T-cell (primary cell): Measurements from ENCODE around the gene CDC42BPB. TPM values are rescaled to one million over a fixed set of nuclear protein-coding genes. Genes with fewer than 3 reads are reported as not detected.

ENCODE experiments used
- ATAC-seq, 4 experiments: fragments of 200-7000 bp in 3 of 4; fragments of 150-1000 bp in 1 of 4; cut with Tn5 transposase; replicated peaks in 1 of 4; 1 replicate in 3 of 4; 2 replicates in 1 of 4; pipeline ENCODE4 v1.10.0; 2021; ENCODE audit warnings: moderate library complexity in 3 of 4, mild to moderate bottlenecking in 2 of 4, moderate number of reproducible peaks in 1 of 4
- CTCF ChIA-PET, 2 donors: fragments of 300-600 bp; sonication (Branson Sonifier 250); formaldehyde crosslinking; loops; one replicate each; lab custom pipeline; 2022; ENCODE audit warnings: antibody characterized with exemption in 2 of 2; lab: Charles Lee
- POLR2A ChIA-PET, 2 donors: fragments of 300-600 bp; sonication (Branson Sonifier 250); formaldehyde crosslinking; loops; one replicate each; lab custom pipeline; 2022; ENCODE audit warnings: antibody characterized with exemption in 2 of 2; lab: Charles Lee
- DNase-seq, 35 experiments: peaks; one replicate each; pipeline versions ENCODE4 v3.0.0 to v3.0.0-alpha.2; 2013 to 2023
- H3K27ac ChIP-seq: one replicate; pipeline ENCODE4 v1.5.1; 2013; ENCODE audit warnings: low read length
- H3K27me3 ChIP-seq, 2 experiments: replicated peaks in 1 of 2; 1 replicate in 1 of 2; 2 replicates in 1 of 2; pipeline versions ENCODE4 v1.6.1 to v1.7.0; 2013; ENCODE audit warnings: low read length in 1 of 2, mixed read lengths in 1 of 2; ENCODE audit not compliant: control insufficient read depth in 2 of 2, insufficient read depth in 2 of 2; ENCODE audit errors: extremely low read depth in 1 of 2
- H3K36me3 ChIP-seq, 2 donors: 1 replicate in 1 of 2; 2 replicates in 1 of 2; pipeline versions ENCODE4 v1.6.1 to v1.7.0; 2013; ENCODE audit warnings: low read length in 1 of 2; ENCODE audit not compliant: control insufficient read depth in 2 of 2, insufficient read depth in 1 of 2; ENCODE audit errors: extremely low read depth in 1 of 2
- H3K4me1 ChIP-seq, 2 experiments: 1 replicate in 1 of 2; 2 replicates in 1 of 2; pipeline versions ENCODE4 v1.6.1 to v1.7.0; 2013; ENCODE audit warnings: low read length in 2 of 2, mixed read lengths in 1 of 2; ENCODE audit not compliant: insufficient read depth in 2 of 2, control insufficient read depth in 1 of 2; ENCODE audit errors: extremely low read depth in 1 of 2
- H3K4me3 ChIP-seq, 2 donors: 1 replicate in 1 of 2; 2 replicates in 1 of 2; pipeline versions ENCODE4 v1.5.1 to v1.7.0; 2013; ENCODE audit warnings: mild to moderate bottlenecking in 2 of 2, low read length in 1 of 2, moderate library complexity in 1 of 2; ENCODE audit not compliant: control insufficient read depth in 1 of 2; ENCODE audit errors: extremely low read depth in 1 of 2
- H3K9me3 ChIP-seq: 2 replicates; pipeline ENCODE4 v1.7.0; 2013
- H3K27ac Mint-ChIP-seq, 2 donors: one replicate each; pipeline ENCODE4 v1.8.0; 2020 to 2021; ENCODE audit warnings: mild to moderate bottlenecking in 2 of 2, mixed read lengths in 2 of 2
- H3K27me3 Mint-ChIP-seq, 2 donors: one replicate each; pipeline ENCODE4 v1.8.0; 2021 to 2022; ENCODE audit warnings: mixed read lengths in 2 of 2
- H3K36me3 Mint-ChIP-seq: one replicate; pipeline ENCODE4 v1.8.0; 2021; ENCODE audit warnings: mixed read lengths
- H3K4me1 Mint-ChIP-seq, 3 donors: one replicate each; pipeline ENCODE4 v1.8.0; 2020 to 2022; ENCODE audit warnings: mixed read lengths in 3 of 3, mild to moderate bottlenecking in 1 of 3
- H3K4me3 Mint-ChIP-seq, 3 donors: one replicate each; pipeline ENCODE4 v1.8.0; 2020 to 2022; ENCODE audit warnings: mild to moderate bottlenecking in 3 of 3, mixed read lengths in 3 of 3, moderate library complexity in 3 of 3
- H3K9me3 Mint-ChIP-seq, 3 donors: one replicate each; pipeline ENCODE4 v1.8.0; 2020 to 2022; ENCODE audit warnings: mixed read lengths in 3 of 3
- WGBS: methylation state at CpG from one replicate; pipeline ENCODE4 v1.1.5; 2013; ENCODE audit warnings: missing lambda C conversion rate; ENCODE audit not compliant: insufficient coverage; 5-methylcytosine and 5-hydroxymethylcytosine counted together
- total RNA-seq, 35 experiments: library from RNA in 6 of 35; stranded (reverse) in 6 of 35; fragments of 120-200 nt in 1 of 35; gene quantifications; one replicate each; pipeline versions ENCODE4 v1.2.1 to v1.2.4 and lab custom pipeline; 2013 to 2026

Gene CDC42BPB
- total RNA-seq, 5 donors from 2014 or later (not counting 1 experiment from before 2014, with no cell fraction given) = 5.3 to 17.5 (median 11.2) TPM

- Histone ChIP-seq H3K4me1 (peaks cover 0 to 11% of the 10 kb centered on the region in 2 experiments), H3K36me3 (peaks cover 5 to 8% of the 10 kb centered on the region in 2 donors), H3K4me3 (no peak overlapping the region), H3K27me3 (no peaks in the 10 kb centered on the region), H3K27ac (no peak overlapping the region), H3K9me3 (no peaks in the 10 kb centered on the region)
- ChIA-PET POLR2A (no interaction called here), CTCF (no interaction called here)
- peaks cover 6% of the 10 kb centered on the region for H3K36me3 Mint-ChIP-seq
- H3K9me3 Mint-ChIP-seq = no peaks in the 10 kb centered on the region
- no peak overlapping the region for H3K4me3 Mint-ChIP-seq
- 93% methylated on average over 5 of the region's 19 CpGs for whole genome bisulfite sequencing
- peak overlapping the region; percentile 21 to 52 for H3K27ac Mint-ChIP-seq
- no peaks in the 10 kb centered on the region for H3K27me3 Mint-ChIP-seq
- ATAC-seq (no peak), DNase-seq (no peak)
- peaks cover 0 to 5% (median 0%) of the 10 kb centered on the region in 3 donors for H3K4me1 Mint-ChIP-seq
Observed at GRCh38 chr14:102915292-102916110, 141.8 kb downstream of the CDC42BPB start.

GRCh38 chr14:102914474-102915291 is 142.7 kb downstream of the CDC42BPB start:
- no peaks in the 10 kb centered on the region for H3K9me3 Mint-ChIP-seq
- Histone ChIP-seq H3K9me3 (no peaks in the 10 kb centered on the region), H3K36me3 (peaks cover 5 to 10% of the 10 kb centered on the region in 2 donors), H3K27me3 (no peaks in the 10 kb centered on the region), H3K4me3 (no peak overlapping the region), H3K4me1 (peaks cover 0 to 11% of the 10 kb centered on the region in 2 experiments), H3K27ac (no peak overlapping the region)
- POLR2A ChIA-PET = no interaction called here
- H3K27me3 Mint-ChIP-seq = no peaks in the 10 kb centered on the region
- no peak overlapping the region for H3K27ac Mint-ChIP-seq
- ATAC-seq (no peak), DNase-seq (no peak)
- WGBS = 93% methylated on average over 26 of the region's 26 CpGs
- CTCF ChIA-PET = interaction anchor here in 1 of 2 donors (0.5 kb wide), 1 partner anchor 362 kb away, joined by 4 read pairs; no protein-coding TSS in a partner anchor
- H3K4me1 Mint-ChIP-seq = peaks cover 0 to 5% (median 0%) of the 10 kb centered on the region in 3 donors
- H3K4me3 Mint-ChIP-seq = no peak overlapping the region
- peaks cover 6% of the 10 kb centered on the region for H3K36me3 Mint-ChIP-seq

GRCh38 chr14:102913341-102914211 is 143.8 kb downstream of the CDC42BPB start:
- H3K27me3 ChIP-seq = no peaks in the 10 kb centered on the region
- Mint-ChIP-seq H3K36me3 (peaks cover 6% of the 10 kb centered on the region), H3K9me3 (no peaks in the 10 kb centered on the region), H3K27me3 (no peaks in the 10 kb centered on the region), H3K4me1 (peaks cover 0 to 5% (median 0%) of the 10 kb centered on the region in 3 donors), H3K27ac (no peak overlapping the region), H3K4me3 (no peak overlapping the region)
- ChIA-PET CTCF (interaction anchor here in 1 of 2 donors (0.6 kb wide), 1 partner anchor 107 kb away, joined by 3 read pairs; no protein-coding TSS in a partner anchor), POLR2A (no interaction called here)
- H3K27ac ChIP-seq = no peak overlapping the region
- ATAC-seq = no peak
- H3K4me1 ChIP-seq = peaks cover 0 to 11% of the 10 kb centered on the region in 2 experiments
- DNase-seq = no peak
- H3K36me3 ChIP-seq = peaks cover 5 to 11% of the 10 kb centered on the region in 2 donors
- no peak overlapping the region for H3K4me3 ChIP-seq
- WGBS = 96% methylated on average over 28 of the region's 28 CpGs
- H3K9me3 ChIP-seq = no peaks in the 10 kb centered on the region

GRCh38 chr14:102911991-102912761 is 145.2 kb downstream of the CDC42BPB start:
- no peak overlapping the region for H3K27ac ChIP-seq
- ATAC-seq (no peak), DNase-seq (no peak)
- H3K9me3 Mint-ChIP-seq = no peaks in the 10 kb centered on the region
- no peaks in the 10 kb centered on the region for H3K27me3 ChIP-seq
- peaks cover 0 to 1% of the 10 kb centered on the region in 2 experiments for H3K4me1 ChIP-seq
- peaks cover 0 to 3% (median 0%) of the 10 kb centered on the region in 3 donors for H3K4me1 Mint-ChIP-seq
- no peaks in the 10 kb centered on the region for H3K27me3 Mint-ChIP-seq
- POLR2A ChIA-PET = interaction anchor here in 1 of 2 donors (0.7 kb wide), 1 partner anchor 131 kb away, joined by 4 read pairs; no protein-coding TSS in a partner anchor
- peaks cover 12% of the 10 kb centered on the region for H3K36me3 Mint-ChIP-seq
- H3K9me3 ChIP-seq = no peaks in the 10 kb centered on the region
- peaks cover 13 to 14% of the 10 kb centered on the region in 2 donors for H3K36me3 ChIP-seq
- H3K4me3 Mint-ChIP-seq = no peak overlapping the region
- CTCF ChIA-PET = no interaction called here
- WGBS = 92% methylated on average over 18 of the region's 21 CpGs
- no peak overlapping the region for H3K4me3 ChIP-seq
- H3K27ac Mint-ChIP-seq = no peak overlapping the region

GRCh38 chr14:102911541-102911951 is 145.8 kb downstream of the CDC42BPB start:
- H3K4me1 ChIP-seq = no peaks in the 10 kb centered on the region
- peaks cover 0 to 2% (median 0%) of the 10 kb centered on the region in 3 donors for H3K4me1 Mint-ChIP-seq
- CTCF ChIA-PET = no interaction called here

More at GRCh38 chr14:102911541-102911951, 145.8 kb downstream of the CDC42BPB start:
- H3K27me3 ChIP-seq = no peaks in the 10 kb centered on the region
- no peaks in the 10 kb centered on the region for H3K9me3 ChIP-seq
- no peak overlapping the region for H3K4me3 ChIP-seq
- no peak overlapping the region for H3K4me3 Mint-ChIP-seq
- peaks cover 15% of the 10 kb centered on the region for H3K36me3 Mint-ChIP-seq
- 97% methylated on average over 18 of the region's 19 CpGs for WGBS
- no peak for DNase-seq
- POLR2A ChIA-PET = no interaction called here
- H3K9me3 Mint-ChIP-seq = no peaks in the 10 kb centered on the region
- no peak overlapping the region for H3K27ac Mint-ChIP-seq
- ATAC-seq = no peak
- H3K36me3 ChIP-seq = peaks cover 20% of the 10 kb centered on the region in 2 donors
- H3K27ac ChIP-seq = no peak overlapping the region
- H3K27me3 Mint-ChIP-seq = no peaks in the 10 kb centered on the region
